Endothelial cell (in vitro differentiated cells): ENCODE results near the gene SEMA3F. TPM values are rescaled to one million over a fixed set of nuclear protein-coding genes. Genes with fewer than 3 reads are reported as not detected.

ENCODE experiments used
- DNase-seq: peaks from one replicate; pipeline ENCODE4 v3.0.0; 2021; ENCODE audit warnings: low spot score
- H3K27ac Mint-ChIP-seq: one replicate; pipeline ENCODE4 v1.8.0; 2021; ENCODE audit warnings: mixed read lengths, inconsistent platforms; ENCODE audit not compliant: unreplicated experiment
- H3K27me3 Mint-ChIP-seq: one replicate; pipeline ENCODE4 v1.8.0; 2021; ENCODE audit warnings: mild to moderate bottlenecking, moderate library complexity, mixed read lengths, inconsistent platforms; ENCODE audit not compliant: unreplicated experiment
- H3K36me3 Mint-ChIP-seq: one replicate; pipeline ENCODE4 v1.8.0; 2021; ENCODE audit warnings: mild to moderate bottlenecking, low read depth, mixed read lengths, inconsistent platforms; ENCODE audit not compliant: unreplicated experiment
- H3K4me1 Mint-ChIP-seq: one replicate; pipeline ENCODE4 v1.8.0; 2021; ENCODE audit warnings: mild to moderate bottlenecking, mixed read lengths, inconsistent platforms; ENCODE audit not compliant: unreplicated experiment
- H3K4me3 Mint-ChIP-seq: one replicate; pipeline ENCODE4 v1.8.0; 2021; ENCODE audit warnings: mild to moderate bottlenecking, mixed read lengths, inconsistent platforms; ENCODE audit not compliant: unreplicated experiment
- H3K9me3 Mint-ChIP-seq: one replicate; pipeline ENCODE4 v1.8.0; 2021; ENCODE audit warnings: mixed read lengths, inconsistent platforms; ENCODE audit not compliant: unreplicated experiment
- total RNA-seq: library from RNA; stranded (reverse); fragmentation: NEBNext Ultra II Directional; extraction: Animal tissue kit (Norgen Biotek cat#: 25700); gene quantifications from one replicate; pipeline ENCODE4 v1.2.1, GENCODE V29; 2021; ENCODE audit not compliant: unreplicated experiment
- TF ChIP-seq, protein P1 (sequence below): fragments of 200-600 bp; sonication (generic); IDR thresholded peaks from one replicate; pipeline ENCODE4 v1.5.0; 2021; ENCODE audit warnings: antibody characterized with exemption; ENCODE audit not compliant: unreplicated experiment

SEMA3F gene
- total RNA-seq, 1 donor from 2014 or later, result 21.3 TPM

DNA sequence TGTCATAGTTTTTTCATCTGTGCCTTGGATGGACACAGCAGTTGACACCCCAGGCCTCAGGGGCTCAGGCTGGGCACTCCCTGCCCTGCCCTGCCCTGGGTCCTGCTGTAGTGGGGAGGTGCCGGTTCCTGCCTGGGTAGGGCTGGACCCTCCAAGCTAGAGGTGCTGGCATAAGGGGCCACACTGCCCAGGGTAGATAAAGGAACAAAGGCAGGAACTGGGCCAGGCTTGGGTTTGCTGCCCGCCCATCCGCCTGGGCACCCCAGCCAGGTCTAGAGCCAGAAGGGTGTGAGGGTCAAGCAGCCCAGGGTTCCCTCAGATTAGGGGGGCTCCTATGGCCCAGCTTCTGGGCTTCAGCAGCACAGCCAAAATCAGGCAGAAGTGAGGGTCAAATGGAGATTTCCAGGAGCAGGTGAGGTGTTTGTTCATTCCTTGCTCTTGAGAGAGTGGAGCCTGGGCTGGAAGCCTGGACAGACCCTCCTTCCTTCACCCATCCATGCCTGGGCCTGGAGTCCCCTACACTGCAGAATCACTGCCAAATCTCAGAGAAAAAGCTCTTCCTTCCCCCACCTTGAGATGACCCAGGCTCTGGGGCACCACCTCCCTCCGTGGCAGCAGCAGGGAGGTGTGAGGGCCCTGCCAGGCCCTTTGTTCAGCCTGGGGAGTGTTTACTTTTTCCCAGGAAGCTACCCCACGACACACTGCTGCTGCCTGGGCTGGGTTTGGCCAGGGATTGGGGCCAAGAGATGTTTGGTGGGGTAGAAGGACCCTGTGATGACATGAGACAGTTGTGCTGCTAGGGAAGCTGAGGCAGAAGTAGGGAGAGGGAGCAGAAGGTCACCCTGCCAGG, 7.1 kb downstream of the SEMA3F start:
- no peaks in the 10 kb centered on the region for H3K9me3 Mint-ChIP-seq

DNA sequence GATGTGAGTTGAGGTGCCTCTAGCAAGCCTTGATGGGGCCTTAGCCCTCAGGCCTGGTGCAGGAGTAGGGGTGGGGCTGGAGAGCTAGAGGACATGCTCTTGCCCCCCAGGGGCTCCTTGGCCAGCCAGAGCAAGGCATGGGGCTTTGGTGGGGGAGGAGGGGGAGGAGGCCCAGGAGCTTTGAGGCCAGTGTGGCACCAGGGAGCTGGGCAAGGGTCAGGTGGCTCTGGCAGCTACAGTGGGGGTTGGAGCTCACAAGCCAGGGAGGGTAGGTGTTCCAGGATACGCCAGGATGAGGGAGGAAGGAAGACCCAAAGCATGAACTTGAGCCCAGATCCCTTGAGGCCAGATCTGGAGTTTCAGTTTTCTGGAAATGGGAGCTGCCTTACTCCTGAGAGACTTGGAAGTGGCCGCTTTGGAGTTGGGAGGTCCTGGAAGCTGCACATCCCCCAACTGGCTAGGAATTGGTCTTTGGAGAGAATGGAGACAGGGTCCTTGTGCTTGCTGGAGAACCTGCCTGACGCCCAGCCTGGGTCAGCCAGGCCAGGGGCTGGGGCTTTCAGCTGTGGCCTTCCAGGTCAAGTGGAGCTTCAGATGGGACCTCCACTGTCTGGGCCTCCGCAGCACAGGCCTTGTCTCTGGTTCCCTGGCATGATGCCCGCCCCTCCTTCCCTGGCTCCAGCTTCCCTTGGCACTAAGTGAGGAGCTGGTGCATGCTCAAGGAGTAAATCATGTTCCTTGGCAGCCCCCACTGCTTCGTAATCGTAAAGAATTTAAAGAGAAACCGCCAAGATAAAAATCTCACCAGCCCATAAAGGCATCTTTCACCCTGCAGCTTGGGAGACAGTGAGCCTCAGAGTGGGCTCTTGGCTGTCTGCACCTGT, 8.7 kb downstream of the SEMA3F start:
- Mint-ChIP-seq H3K27ac (no peak overlapping the region), H3K36me3 (peaks cover 12% of the 10 kb centered on the region), H3K4me1 (peaks cover 43% of the 10 kb centered on the region), H3K27me3 (peaks cover 5% of the 10 kb centered on the region), H3K9me3 (no peaks in the 10 kb centered on the region), H3K4me3 (no peak overlapping the region)
- no peak for DNase-seq
- TF ChIP-seq, protein P1, sequence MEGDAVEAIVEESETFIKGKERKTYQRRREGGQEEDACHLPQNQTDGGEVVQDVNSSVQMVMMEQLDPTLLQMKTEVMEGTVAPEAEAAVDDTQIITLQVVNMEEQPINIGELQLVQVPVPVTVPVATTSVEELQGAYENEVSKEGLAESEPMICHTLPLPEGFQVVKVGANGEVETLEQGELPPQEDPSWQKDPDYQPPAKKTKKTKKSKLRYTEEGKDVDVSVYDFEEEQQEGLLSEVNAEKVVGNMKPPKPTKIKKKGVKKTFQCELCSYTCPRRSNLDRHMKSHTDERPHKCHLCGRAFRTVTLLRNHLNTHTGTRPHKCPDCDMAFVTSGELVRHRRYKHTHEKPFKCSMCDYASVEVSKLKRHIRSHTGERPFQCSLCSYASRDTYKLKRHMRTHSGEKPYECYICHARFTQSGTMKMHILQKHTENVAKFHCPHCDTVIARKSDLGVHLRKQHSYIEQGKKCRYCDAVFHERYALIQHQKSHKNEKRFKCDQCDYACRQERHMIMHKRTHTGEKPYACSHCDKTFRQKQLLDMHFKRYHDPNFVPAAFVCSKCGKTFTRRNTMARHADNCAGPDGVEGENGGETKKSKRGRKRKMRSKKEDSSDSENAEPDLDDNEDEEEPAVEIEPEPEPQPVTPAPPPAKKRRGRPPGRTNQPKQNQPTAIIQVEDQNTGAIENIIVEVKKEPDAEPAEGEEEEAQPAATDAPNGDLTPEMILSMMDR, result no peak

More for the DNA sequence above, 7.1 kb downstream of the SEMA3F start:
- H3K4me1 Mint-ChIP-seq, result peaks cover 50% of the 10 kb centered on the region
- TF ChIP-seq, protein P1, result no peak
- no peak overlapping the region for H3K4me3 Mint-ChIP-seq
- H3K27ac Mint-ChIP-seq, result no peak overlapping the region
- peaks cover 12% of the 10 kb centered on the region for H3K36me3 Mint-ChIP-seq
- DNase-seq, result no peak
- peaks cover 6% of the 10 kb centered on the region for H3K27me3 Mint-ChIP-seq

DNA sequence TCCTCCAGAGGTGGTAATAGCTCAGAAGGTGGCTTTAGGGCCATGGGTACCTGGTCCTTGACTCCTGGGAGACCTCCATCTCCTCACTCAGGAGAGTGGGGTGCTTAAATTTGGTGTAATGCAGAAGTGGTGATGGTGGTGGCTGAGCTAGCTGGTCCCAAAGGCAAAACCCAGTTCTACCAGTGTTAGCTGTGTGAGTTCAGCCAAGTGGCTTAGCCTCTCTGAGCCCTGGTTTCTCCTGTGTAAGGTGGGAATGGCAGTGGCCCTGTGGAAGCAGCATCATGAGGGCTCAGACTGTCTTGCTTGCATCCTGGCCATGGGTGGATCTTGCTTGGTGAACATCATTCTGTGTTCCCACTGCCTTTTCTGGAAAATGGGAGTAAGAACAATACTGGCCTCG, 9.4 kb downstream of the SEMA3F start:
- no peak for DNase-seq
- TF ChIP-seq, protein P1, result no peak
- H3K36me3 Mint-ChIP-seq, result peaks cover 12% of the 10 kb centered on the region
- H3K27me3 Mint-ChIP-seq, result peaks cover 4% of the 10 kb centered on the region
- no peak overlapping the region for H3K27ac Mint-ChIP-seq
- H3K9me3 Mint-ChIP-seq, result no peaks in the 10 kb centered on the region
- peak overlapping the region; percentile 68 for H3K4me3 Mint-ChIP-seq
- peaks cover 41% of the 10 kb centered on the region for H3K4me1 Mint-ChIP-seq

DNA sequence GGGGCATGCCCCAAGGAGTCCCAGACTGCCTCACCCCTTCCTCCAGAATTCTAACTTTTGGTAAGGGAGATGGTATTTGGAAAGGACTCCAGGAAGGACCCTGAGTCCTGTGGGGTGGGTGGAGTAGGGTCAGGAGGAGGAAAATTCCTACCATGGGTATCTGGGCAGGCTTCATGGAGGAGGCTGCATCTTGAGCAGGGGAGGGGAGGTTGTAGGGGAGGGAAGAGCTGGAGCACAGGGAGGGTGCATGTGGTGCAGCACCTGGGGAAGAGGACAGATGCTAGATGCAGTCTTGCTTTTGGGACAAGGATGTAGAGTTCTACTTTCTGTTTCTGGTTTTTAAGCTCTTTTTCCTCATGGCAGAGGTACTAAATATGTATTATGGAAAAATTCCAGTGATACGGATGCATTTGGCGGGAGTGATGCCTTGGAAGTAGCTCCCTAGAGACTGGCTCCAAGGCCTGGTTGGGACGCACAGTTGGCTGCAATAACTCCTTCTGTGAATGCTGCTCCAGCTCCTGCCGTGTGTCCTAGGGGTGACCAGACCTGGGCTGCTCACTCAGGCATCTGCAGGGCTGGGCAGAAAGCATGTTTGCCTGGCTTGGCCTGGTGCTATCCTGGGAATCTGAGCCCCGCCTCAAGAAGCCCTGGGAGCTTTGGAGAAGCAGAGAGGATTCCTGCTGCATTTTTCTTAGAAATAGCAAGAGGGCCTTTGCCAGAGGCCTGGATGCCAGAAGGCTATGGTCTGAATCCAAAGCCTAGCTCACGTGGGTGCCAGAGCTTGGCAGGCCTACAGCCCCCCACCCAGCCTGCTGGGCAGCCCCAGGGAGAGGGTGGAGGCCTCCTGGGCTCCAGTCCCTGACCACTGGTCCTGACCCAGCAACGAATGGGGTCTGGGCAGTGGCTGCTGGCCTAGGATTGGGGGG, 10.1 kb downstream of the SEMA3F start:
- TF ChIP-seq, protein P1, result no peak
- Mint-ChIP-seq H3K4me1 (peaks cover 41% of the 10 kb centered on the region), H3K9me3 (no peaks in the 10 kb centered on the region), H3K27ac (no peak overlapping the region), H3K36me3 (peaks cover 9% of the 10 kb centered on the region), H3K4me3 (peak overlapping the region; percentile 68), H3K27me3 (peaks cover 4% of the 10 kb centered on the region)
- no peak for DNase-seq
